Pancreas (tissue), 10 donors: ENCODE results near the gene DNASE1L3. TPM values are rescaled to one million over a fixed set of nuclear protein-coding genes. Genes with fewer than 3 reads are reported as not detected.

ENCODE experiments used
- ATAC-seq, 4 donors: fragments of 200-7000 bp; cut with Tn5 transposase; one replicate each; pipeline versions ENCODE4 v1.8.0 to v1.9.1; 2020; ENCODE audit warnings: mild to moderate bottlenecking in 4 of 4, moderate library complexity in 4 of 4
- DNase-seq, 6 donors: peaks; one replicate each; pipeline ENCODE4 v3.0.0-alpha.2; 2020
- FAIRE-seq: peaks from 2 replicates; lab custom pipeline; 2012; peaks lifted over from hg19 to GRCh38; lab: Jason Lieb, UNC
- H3K27ac ChIP-seq, 4 donors: fragments of 200-600 bp; sonication (generic); 1 replicate in 3 of 4; 2 replicates in 1 of 4; pipeline versions ENCODE4 v1.5.0 to v1.8.0; 2020
- H3K27me3 ChIP-seq, 4 donors: fragments of 200-600 bp; one replicate each; pipeline ENCODE4 v1.8.0; 2021
- H3K36me3 ChIP-seq, 3 donors: fragments of 200-600 bp; sonication (generic) in 1 of 3; one replicate each; pipeline versions ENCODE4 v1.5.0 to v1.8.0; 2020 to 2021
- H3K4me1 ChIP-seq, 3 donors: fragments of 200-600 bp; one replicate each; pipeline ENCODE4 v1.8.0; 2021
- H3K4me3 ChIP-seq, 4 donors: fragments of 200-600 bp; sonication (generic) in 2 of 4; one replicate each; pipeline versions ENCODE4 v1.5.0 to v1.8.0; 2020 to 2021
- H3K9me3 ChIP-seq, 4 donors: fragments of 200-600 bp; one replicate each; pipeline ENCODE4 v1.8.0; 2021
- WGBS, 2 donors: extraction: QIAGEN DNeasy Blood & Tissue Kit; methylation state at CpG; one replicate each; pipeline ENCODE4 v1.1.7; 2013; 5-methylcytosine and 5-hydroxymethylcytosine counted together
- intact Hi-C, 3 donors: fragments of 100-400 bp; cut with DNase I; formaldehyde crosslinking; loops; one replicate each; pipeline versions ENCODE4 v1.11.1 to v1.14.2; 2022
- polyA plus RNA-seq, 2 donors: library from polyadenylated mRNA; stranded (reverse); fragments of 200-250 nt; gene quantifications; one replicate each; pipeline ENCODE4 v1.2.3, GENCODE V29; 2013
- total RNA-seq, 6 donors: library from RNA; stranded (reverse); fragmentation: NEBNext Ultra II Directional in 4 of 6; extraction: Animal tissue kit (Norgen Biotek cat#: 25700) in 4 of 6; gene quantifications; one replicate each; pipeline versions ENCODE4 v1.2.1 to v1.2.4, GENCODE V29; 2021 to 2023
- TF ChIP-seq, protein P1 (sequence below), 4 donors: fragments of 200-600 bp; sonication (generic) in 3 of 4; IDR thresholded peaks; one replicate each; pipeline versions ENCODE4 v1.5.0 to v1.8.0; 2021; ENCODE audit warnings: antibody characterized with exemption in 4 of 4
- donor health status: healthy with polysubstance abuse.
- donor health status: DM: no; HTN: no; CAD: no; lungs with moderate emphysema.
- donor health status: DM: no; HTN: no; CAD: no.
- donor health status: control.
- donor health status: control.
- donor health status: Bipolar disorder and iron deficiency.
- donor health status: DM: yes; HTN: yes; CAD: no.
- donor health status: DM: no; HTN: no; CAD: no.
- donor health status: DM: no; HTN: no; CAD: no.
- donor health status: DM: yes; HTN: yes; CAD: no.

Gene DNASE1L3
- total and polyA plus RNA-seq, 8 donors: 0.20 to 0.49 (median 0.36) TPM; not detected in 2

DNA sequence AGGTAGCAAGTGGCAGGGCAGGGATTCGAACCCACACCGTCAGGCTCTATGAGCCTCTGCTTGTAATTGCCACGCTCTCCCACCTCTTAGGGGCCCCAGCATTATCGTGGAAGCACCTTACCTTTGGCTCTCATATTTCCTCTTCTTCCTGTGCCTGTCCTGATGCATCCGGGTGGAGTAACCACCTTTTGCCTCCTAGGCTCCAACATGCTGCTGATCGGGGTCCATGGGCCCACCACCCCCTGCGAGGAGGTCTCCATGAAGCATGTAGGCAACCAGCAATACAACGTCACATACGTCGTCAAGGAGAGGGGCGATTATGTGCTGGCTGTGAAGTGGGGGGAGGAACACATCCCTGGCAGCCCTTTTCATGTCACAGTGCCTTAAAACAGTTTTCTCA is 40.4 kb downstream of the DNASE1L3 start:
- no peak for ATAC-seq
- Histone ChIP-seq H3K9me3 (no peaks in the 10 kb centered on the region), H3K27me3 (no peaks in the 10 kb centered on the region), H3K4me3 (no peak overlapping the region), H3K36me3 (peaks cover 0 to 21% (median 5%) of the 10 kb centered on the region in 3 donors), H3K4me1 (peaks cover 32 to 50% (median 43%) of the 10 kb centered on the region in 3 donors), H3K27ac (no peak overlapping the region)
- intact Hi-C loops: loop anchor here in 1 of 3 donors (5.0 kb wide), 1 partner anchor 163 kb away; the partner anchor contains the start of gene FLNB
- DNase-seq: no peak
- WGBS, 2 donors: 85 to 86% methylated on average over 11 of the region's 11 CpGs
- FAIRE-seq: no peak
- TF ChIP-seq, protein P1, sequence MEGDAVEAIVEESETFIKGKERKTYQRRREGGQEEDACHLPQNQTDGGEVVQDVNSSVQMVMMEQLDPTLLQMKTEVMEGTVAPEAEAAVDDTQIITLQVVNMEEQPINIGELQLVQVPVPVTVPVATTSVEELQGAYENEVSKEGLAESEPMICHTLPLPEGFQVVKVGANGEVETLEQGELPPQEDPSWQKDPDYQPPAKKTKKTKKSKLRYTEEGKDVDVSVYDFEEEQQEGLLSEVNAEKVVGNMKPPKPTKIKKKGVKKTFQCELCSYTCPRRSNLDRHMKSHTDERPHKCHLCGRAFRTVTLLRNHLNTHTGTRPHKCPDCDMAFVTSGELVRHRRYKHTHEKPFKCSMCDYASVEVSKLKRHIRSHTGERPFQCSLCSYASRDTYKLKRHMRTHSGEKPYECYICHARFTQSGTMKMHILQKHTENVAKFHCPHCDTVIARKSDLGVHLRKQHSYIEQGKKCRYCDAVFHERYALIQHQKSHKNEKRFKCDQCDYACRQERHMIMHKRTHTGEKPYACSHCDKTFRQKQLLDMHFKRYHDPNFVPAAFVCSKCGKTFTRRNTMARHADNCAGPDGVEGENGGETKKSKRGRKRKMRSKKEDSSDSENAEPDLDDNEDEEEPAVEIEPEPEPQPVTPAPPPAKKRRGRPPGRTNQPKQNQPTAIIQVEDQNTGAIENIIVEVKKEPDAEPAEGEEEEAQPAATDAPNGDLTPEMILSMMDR (IDR thresholded peaks at IDR 0.05): no peak

- H3K27me3 ChIP-seq: no peaks in the 10 kb centered on the region
- no peak for DNase-seq
- no peak for ATAC-seq
- FAIRE-seq: no peak
- H3K27ac ChIP-seq: no peak overlapping the region
- H3K4me1 ChIP-seq: peaks cover 32 to 47% (median 37%) of the 10 kb centered on the region in 3 donors
- no peaks in the 10 kb centered on the region for H3K9me3 ChIP-seq
- H3K36me3 ChIP-seq: peaks cover 0 to 21% (median 5%) of the 10 kb centered on the region in 3 donors
- TF ChIP-seq, protein P1 (IDR thresholded peaks at IDR 0.05): no peak
- 89 to 92% methylated on average over 9 of the region's 9 CpGs for WGBS, 2 donors
- intact Hi-C loops: loop anchor here in 1 of 3 donors (10.0 kb wide), 1 partner anchor 155 kb away; no protein-coding TSS in a partner anchor
- H3K4me3 ChIP-seq: no peak overlapping the region
These were observed 41.4 kb downstream of the DNASE1L3 start for GRCh38 chr3:58169371-58169770.

- H3K4me3 ChIP-seq: no peak overlapping the region
- DNase-seq: no peak
- H3K36me3 ChIP-seq: peaks cover 0 to 21% (median 5%) of the 10 kb centered on the region in 3 donors
- H3K9me3 ChIP-seq: no peaks in the 10 kb centered on the region
- H3K27me3 ChIP-seq: no peaks in the 10 kb centered on the region
- no peak for FAIRE-seq
- intact Hi-C loops: loop anchor here in 1 of 3 donors (10.0 kb wide), 1 partner anchor 154 kb away; no protein-coding TSS in a partner anchor
- TF ChIP-seq, protein P1 (IDR thresholded peaks at IDR 0.05): no peak
- WGBS, 2 donors: 78 to 79% methylated on average over 7 of the region's 7 CpGs
- H3K4me1 ChIP-seq: peaks cover 28 to 42% (median 33%) of the 10 kb centered on the region in 3 donors
- ATAC-seq: no peak
- H3K27ac ChIP-seq: no peak overlapping the region
These were observed 42.3 kb downstream of the DNASE1L3 start for GRCh38 chr3:58168498-58168897.

DNA sequence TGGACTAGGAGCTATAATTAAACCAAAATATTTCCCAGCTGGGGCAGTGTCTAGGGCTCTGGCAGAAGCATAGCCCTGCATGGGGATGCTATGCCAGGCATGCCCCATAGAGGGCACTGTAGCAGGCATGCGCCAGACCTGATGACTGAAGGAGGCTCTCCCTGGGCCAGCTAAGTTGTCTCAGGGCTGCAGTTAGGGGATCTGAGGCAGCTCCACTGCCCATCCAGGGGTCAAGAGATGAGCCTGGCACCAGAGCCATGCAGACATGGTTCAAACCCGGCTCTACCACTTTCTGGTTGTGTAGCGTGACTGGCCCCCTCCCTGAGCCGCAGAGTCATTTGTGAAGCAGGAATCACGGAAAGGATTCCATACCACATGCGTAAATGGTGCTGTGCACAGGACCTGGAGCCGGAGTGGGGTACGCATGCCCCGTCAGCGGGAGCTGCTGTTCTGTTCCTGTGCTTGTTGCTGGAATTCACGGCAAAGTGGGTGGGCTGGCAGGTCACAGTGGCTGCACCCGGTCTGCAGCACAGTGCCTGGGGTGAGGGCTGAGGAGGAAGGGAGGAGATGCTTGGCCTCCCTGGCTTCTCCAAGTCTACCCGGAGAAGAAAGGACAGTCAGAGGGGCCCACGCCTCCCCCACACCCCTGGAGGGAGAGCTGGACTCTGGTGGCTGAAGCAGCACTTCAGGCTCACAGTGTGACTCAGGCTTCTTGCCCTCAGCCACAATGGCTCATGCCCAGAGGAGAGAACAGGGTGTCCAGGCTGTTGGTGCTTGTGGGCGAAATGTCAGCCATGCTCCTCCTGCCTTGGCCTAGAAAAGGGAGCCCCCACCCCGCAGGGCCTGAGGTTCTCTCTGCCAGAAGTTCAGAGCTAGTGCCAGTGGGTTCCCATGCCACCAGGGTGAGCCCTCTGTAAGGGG is 43.1 kb downstream of the DNASE1L3 start:
- no peaks in the 10 kb centered on the region for H3K9me3 ChIP-seq
- no peak overlapping the region for H3K4me3 ChIP-seq
- WGBS, 2 donors: 86 to 89% methylated on average over 16 of the region's 16 CpGs
- intact Hi-C loops: loop anchor here in 1 of 3 donors (10.0 kb wide), 1 partner anchor 153 kb away; no protein-coding TSS in a partner anchor
- ATAC-seq (peak in 3 of 4 donors; percentile 34 to 43 (median 43)), FAIRE-seq (no peak), DNase-seq (peak in 5 of 6 donors; percentile 59 to 88 (median 81))
- no peaks in the 10 kb centered on the region for H3K27me3 ChIP-seq
- TF ChIP-seq, protein P1 (IDR thresholded peaks at IDR 0.05): peak; percentile 75 to 95 (median 82)
- peaks cover 31 to 42% (median 37%) of the 10 kb centered on the region in 3 donors for H3K4me1 ChIP-seq
- peaks cover 0 to 21% (median 5%) of the 10 kb centered on the region in 3 donors for H3K36me3 ChIP-seq
- H3K27ac ChIP-seq: no peak overlapping the region
